DOHH2 (cell line): Measurements from ENCODE around the gene FAAH.

Experiments
- H3F3A ChIP-seq: fragments of 200-600 bp; sonication (generic), shearing (Covaris generic); 2 replicates; pipeline ENCODE4 v1.6.0; 2016; ENCODE audit warnings: antibody characterized with exemption, mild to moderate bottlenecking; ENCODE audit not compliant: control insufficient read depth, insufficient read depth
- H3K27ac ChIP-seq: fragments of 200-600 bp; sonication (generic); 2 replicates; pipeline ENCODE4 v1.5.1; 2014; ENCODE audit warnings: low read depth, mild to moderate bottlenecking, low read length, moderate library complexity
- H3K27me3 ChIP-seq: fragments of 200-600 bp; sonication (generic); 2 replicates; pipeline ENCODE4 v1.6.1; 2014; ENCODE audit warnings: mild to moderate bottlenecking, low read length, mixed read lengths; ENCODE audit not compliant: control insufficient read depth
- H3K36me3 ChIP-seq: fragments of 200-600 bp; sonication (generic); 2 replicates; pipeline ENCODE4 v1.6.1; 2014; ENCODE audit warnings: mild to moderate bottlenecking, low read length, moderate library complexity, mixed read lengths; ENCODE audit not compliant: control insufficient read depth
- H3K4me1 ChIP-seq: fragments of 200-600 bp; sonication (generic); 2 replicates; pipeline ENCODE4 v1.6.1; 2014; ENCODE audit warnings: mild to moderate bottlenecking, low read length, mixed read lengths; ENCODE audit not compliant: control insufficient read depth
- H3K4me2 ChIP-seq: fragments of 200-600 bp; sonication (generic); 2 replicates; pipeline ENCODE4 v1.6.0; 2014; ENCODE audit warnings: mild to moderate bottlenecking, low read length, moderate library complexity
- H3K4me3 ChIP-seq: fragments of 200-600 bp; sonication (generic); 2 replicates; pipeline ENCODE4 v1.5.1; 2014; ENCODE audit warnings: mild to moderate bottlenecking, low read length, mixed read lengths
- H3K79me2 ChIP-seq: fragments of 200-600 bp; sonication (generic); 2 replicates; pipeline ENCODE4 v1.6.1; 2014; ENCODE audit warnings: mild to moderate bottlenecking, low read length, mixed read lengths; ENCODE audit not compliant: control insufficient read depth
- H3K9me2 ChIP-seq: fragments of 200-600 bp; sonication (generic); replicated peaks from 2 replicates; pipeline ENCODE4 v1.6.1; 2014; ENCODE audit warnings: mild to moderate bottlenecking, low read length, mixed read lengths; ENCODE audit not compliant: control insufficient read depth
- H3K9me3 ChIP-seq: fragments of 200-600 bp; sonication (generic); 2 replicates; pipeline ENCODE4 v1.6.1; 2014; ENCODE audit warnings: antibody characterized with exemption, low read length, mixed read lengths; ENCODE audit not compliant: control insufficient read depth, insufficient read depth
- H4K20me1 ChIP-seq: fragments of 200-600 bp; sonication (generic); 2 replicates; pipeline ENCODE4 v1.6.0; 2014; ENCODE audit warnings: low read depth, mild to moderate bottlenecking, antibody characterized with exemption, low read length, moderate library complexity; ENCODE audit not compliant: control insufficient read depth, insufficient read depth
- CTCF ChIP-seq: fragments of 200-600 bp; sonication (generic); IDR thresholded peaks from one replicate; pipeline ENCODE4 v1.5.1; 2014; ENCODE audit warnings: antibody characterized with exemption, mild to moderate bottlenecking, low read depth, low read length; ENCODE audit not compliant: poor library complexity, severe bottlenecking
- EZH2phosphoT487 ChIP-seq: fragments of 200-600 bp; sonication (generic); IDR thresholded peaks from 2 replicates; pipeline ENCODE4 v1.6.1; 2017; ENCODE audit warnings: borderline replicate concordance, mild to moderate bottlenecking, antibody characterized with exemption, low read length, moderate library complexity, mixed read lengths

The FAAH gene

GRCh38 chr1:46458190-46458589, 64.1 kb downstream of the FAAH start:
- H3K27me3 ChIP-seq = peaks cover 36% of the 10 kb centered on the region; the same call in 1 of the 2 replicates
- H3K36me3 ChIP-seq = no peaks in the 10 kb centered on the region
- H3K4me2 ChIP-seq = no peak overlapping the region
- TF ChIP-seq EZH2phosphoT487 (no peak), CTCF (no peak)
- no peaks in the 10 kb centered on the region for H3K79me2 ChIP-seq
- no peak overlapping the region for H3K27ac ChIP-seq
- no peaks in the 10 kb centered on the region for H3K4me1 ChIP-seq
- no peaks in the 10 kb centered on the region for H3K9me2 ChIP-seq
- H3K9me3 ChIP-seq = no peaks in the 10 kb centered on the region
- no peaks in the 10 kb centered on the region for H4K20me1 ChIP-seq
- no peaks in the 10 kb centered on the region for H3F3A ChIP-seq
- no peak overlapping the region for H3K4me3 ChIP-seq

- H3K27me3 ChIP-seq = peaks cover 31% of the 10 kb centered on the region; the same call in 1 of the 2 replicates
- H3K4me3 ChIP-seq = no peak overlapping the region
- TF ChIP-seq EZH2phosphoT487 (no peak), CTCF (no peak)
- no peaks in the 10 kb centered on the region for H3K79me2 ChIP-seq
- no peaks in the 10 kb centered on the region for H4K20me1 ChIP-seq
- H3K4me1 ChIP-seq = no peaks in the 10 kb centered on the region
- H3K9me2 ChIP-seq = no peaks in the 10 kb centered on the region
- no peaks in the 10 kb centered on the region for H3F3A ChIP-seq
- no peaks in the 10 kb centered on the region for H3K9me3 ChIP-seq
- no peaks in the 10 kb centered on the region for H3K36me3 ChIP-seq
- H3K27ac ChIP-seq = no peak overlapping the region
- H3K4me2 ChIP-seq = no peak overlapping the region
These were observed 64.7 kb downstream of the FAAH start for GRCh38 chr1:46458846-46459245.

- Histone ChIP-seq H3K36me3 (no peaks in the 10 kb centered on the region), H3K4me1 (no peaks in the 10 kb centered on the region), H3K4me2 (no peak overlapping the region), H3K79me2 (no peaks in the 10 kb centered on the region), H3K4me3 (no peak overlapping the region), H3K9me2 (no peaks in the 10 kb centered on the region), H3F3A (no peaks in the 10 kb centered on the region), H3K27ac (no peak overlapping the region), H4K20me1 (no peaks in the 10 kb centered on the region), H3K9me3 (no peaks in the 10 kb centered on the region), H3K27me3 (peaks cover 28% of the 10 kb centered on the region; the same call in 1 of the 2 replicates)
- TF ChIP-seq CTCF (no peak), EZH2phosphoT487 (no peak)
These were observed 65.2 kb downstream of the FAAH start for GRCh38 chr1:46459315-46459714.
